Effector memory CD8-positive, alpha-beta T cell (primary cell): ENCODE results near the gene MAB21L1.

Experiments
- ATAC-seq: fragments of 150-1000 bp; cut with Tn5 transposase; replicated peaks from 2 replicates; pipeline ENCODE4 v1.10.0; 2021; ENCODE audit warnings: mild to moderate bottlenecking, moderate library complexity
- DNase-seq, 3 experiments: peaks; one replicate each; pipeline ENCODE4 v3.0.0; 2021
- H3K27ac Mint-ChIP-seq, 2 donors: one replicate each; pipeline ENCODE4 v1.8.0; 2022; ENCODE audit warnings: mild to moderate bottlenecking in 2 of 2, mixed read lengths in 2 of 2, moderate library complexity in 2 of 2
- H3K27me3 Mint-ChIP-seq, 2 donors: one replicate each; pipeline ENCODE4 v1.8.0; 2022; ENCODE audit warnings: mixed read lengths in 2 of 2
- H3K36me3 Mint-ChIP-seq: one replicate; pipeline ENCODE4 v1.8.0; 2022; ENCODE audit warnings: mild to moderate bottlenecking, moderate library complexity, mixed read lengths; ENCODE audit not compliant: insufficient read depth
- H3K4me1 Mint-ChIP-seq, 2 donors: one replicate each; pipeline ENCODE4 v1.8.0; 2022; ENCODE audit warnings: low read depth in 2 of 2, mixed read lengths in 2 of 2
- H3K4me3 Mint-ChIP-seq, 2 donors: one replicate each; pipeline ENCODE4 v1.8.0; 2022; ENCODE audit warnings: mild to moderate bottlenecking in 2 of 2, mixed read lengths in 2 of 2, moderate library complexity in 2 of 2
- H3K9me3 Mint-ChIP-seq, 2 donors: one replicate each; pipeline ENCODE4 v1.8.0; 2022; ENCODE audit warnings: mixed read lengths in 2 of 2

MAB21L1 gene

DNA sequence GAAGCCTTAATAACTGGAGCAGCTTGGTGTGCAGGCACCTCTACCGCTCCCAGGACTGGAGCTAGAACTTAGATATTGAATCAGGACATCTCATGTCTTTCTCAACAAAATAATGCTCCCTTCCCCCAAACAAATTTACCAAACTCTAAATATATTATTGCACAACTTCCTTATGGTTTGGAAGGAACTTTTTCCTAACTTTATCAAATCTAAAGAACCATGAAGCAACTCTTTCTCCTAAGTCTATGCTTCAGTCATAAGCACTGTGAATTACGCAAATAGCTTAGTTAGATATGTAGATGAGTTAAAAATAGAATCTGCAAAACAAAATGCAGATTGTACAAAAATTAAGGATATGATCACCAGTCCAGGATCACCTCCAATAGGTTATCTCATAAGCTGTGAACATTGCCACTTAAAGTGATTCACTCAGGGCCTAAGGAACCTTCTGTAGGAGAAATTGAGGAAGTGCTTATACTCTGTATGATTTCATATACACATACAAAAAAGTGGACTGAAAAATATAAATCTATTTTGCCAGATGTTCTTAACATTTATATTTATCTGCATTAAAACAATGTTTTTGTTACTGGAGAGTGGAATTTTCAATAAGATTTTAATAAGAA is 20.4 kb upstream of the MAB21L1 start:
- ATAC-seq (no peak), DNase-seq (no peak)
- Mint-ChIP-seq H3K36me3 (no peaks in the 10 kb centered on the region), H3K27ac (no peak overlapping the region), H3K4me1 (no peaks in the 10 kb centered on the region), H3K4me3 (no peak overlapping the region), H3K9me3 (peaks cover 3 to 4% of the 10 kb centered on the region in 2 donors), H3K27me3 (no peaks in the 10 kb centered on the region)

DNA sequence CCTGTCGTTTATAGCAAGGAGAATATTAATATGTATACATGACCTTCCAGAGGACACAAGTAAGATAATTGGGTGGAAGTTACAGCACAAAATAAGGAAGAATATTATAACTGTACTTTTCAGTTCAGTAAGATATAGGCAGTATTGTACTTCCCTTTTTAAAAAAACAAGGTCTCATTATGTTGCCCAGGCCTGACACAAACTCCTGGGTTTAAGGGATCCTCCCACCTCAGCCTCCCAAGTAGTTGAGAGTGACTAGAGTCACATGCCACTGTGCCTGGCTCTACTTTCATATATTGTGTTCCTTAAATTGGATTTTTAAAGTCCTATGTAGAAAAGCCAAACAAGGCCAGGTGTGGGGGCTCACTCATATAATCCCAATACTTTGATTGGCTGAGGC is 19.5 kb upstream of the MAB21L1 start:
- H3K4me3 Mint-ChIP-seq = no peak overlapping the region
- ATAC-seq (no peak), DNase-seq (no peak)
- no peaks in the 10 kb centered on the region for H3K36me3 Mint-ChIP-seq
- H3K9me3 Mint-ChIP-seq = peaks cover 4 to 10% of the 10 kb centered on the region in 2 donors
- H3K4me1 Mint-ChIP-seq = no peaks in the 10 kb centered on the region
- H3K27ac Mint-ChIP-seq = no peak overlapping the region
- no peaks in the 10 kb centered on the region for H3K27me3 Mint-ChIP-seq

DNA sequence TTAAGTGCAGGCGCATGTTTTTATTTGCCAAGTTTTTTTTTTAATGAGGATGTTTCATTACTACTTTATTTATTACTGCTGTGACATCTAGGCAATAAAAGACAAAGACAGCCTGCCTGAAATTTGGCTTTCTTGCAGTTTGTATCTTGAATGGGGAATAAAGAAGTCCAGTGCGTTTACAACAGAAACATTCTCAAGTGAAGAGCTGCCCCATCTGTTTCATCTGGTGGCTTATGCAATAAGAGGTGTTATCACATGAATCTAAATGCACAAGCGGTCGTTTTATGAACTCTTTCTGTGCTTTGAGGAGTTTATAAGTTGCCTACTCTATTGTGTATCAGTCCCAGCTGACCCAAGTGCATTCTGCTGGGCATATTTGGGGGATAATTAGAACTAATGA is 12.6 kb upstream of the MAB21L1 start:
- Mint-ChIP-seq H3K27me3 (no peaks in the 10 kb centered on the region), H3K9me3 (peaks cover 2 to 10% of the 10 kb centered on the region in 2 donors)

DNA sequence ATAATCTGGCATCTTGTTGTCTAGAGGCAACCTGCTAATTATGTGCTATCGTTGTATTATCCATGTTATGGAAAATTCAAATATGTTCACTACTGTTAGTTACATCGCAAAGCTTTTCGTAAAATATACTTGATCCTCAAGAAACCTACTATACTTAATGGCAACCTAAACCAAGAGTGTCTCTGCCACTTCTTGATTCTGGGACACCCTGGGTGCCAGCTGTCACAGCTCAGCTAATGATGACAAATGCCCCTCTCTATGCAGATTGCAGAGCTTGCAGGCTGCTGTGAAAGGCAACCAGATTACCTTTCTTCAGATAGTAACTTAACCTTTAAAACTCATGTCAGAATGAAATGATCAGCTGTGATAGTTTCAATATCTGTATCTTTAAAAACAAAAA is 8.9 kb upstream of the MAB21L1 start:
- Mint-ChIP-seq H3K4me1 (no peaks in the 10 kb centered on the region), H3K27ac (no peak overlapping the region), H3K36me3 (no peaks in the 10 kb centered on the region), H3K9me3 (no peaks in the 10 kb centered on the region), H3K27me3 (no peaks in the 10 kb centered on the region), H3K4me3 (no peak overlapping the region)
- ATAC-seq (no peak), DNase-seq (no peak)

More for the DNA sequence above, 12.6 kb upstream of the MAB21L1 start:
- no peak overlapping the region for H3K4me3 Mint-ChIP-seq
- ATAC-seq (no peak), DNase-seq (no peak)
- no peaks in the 10 kb centered on the region for H3K4me1 Mint-ChIP-seq
- no peak overlapping the region for H3K27ac Mint-ChIP-seq
- H3K36me3 Mint-ChIP-seq = no peaks in the 10 kb centered on the region

DNA sequence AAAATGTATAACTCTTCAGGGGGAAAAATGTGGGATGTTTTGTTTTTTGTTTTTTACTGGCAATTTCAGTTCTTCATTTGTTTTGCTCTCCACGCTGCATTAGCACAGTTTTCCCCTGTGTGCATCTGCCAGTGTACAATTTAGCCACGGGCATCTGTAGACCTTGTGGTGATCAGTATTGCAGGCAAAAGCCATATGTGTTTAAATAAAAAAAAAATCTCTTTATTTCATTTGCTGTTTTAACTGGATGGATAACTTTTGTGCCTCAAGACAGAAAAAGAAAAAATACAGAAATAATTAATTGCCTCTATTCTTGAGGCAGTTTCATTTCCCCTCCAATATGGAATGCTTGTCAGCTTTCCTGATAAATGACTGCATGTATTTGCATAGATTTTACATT is 7.9 kb upstream of the MAB21L1 start:
- DNase-seq (no peak), ATAC-seq (no peak)
- Mint-ChIP-seq H3K9me3 (no peaks in the 10 kb centered on the region), H3K27ac (no peak overlapping the region), H3K4me3 (no peak overlapping the region), H3K27me3 (no peaks in the 10 kb centered on the region), H3K36me3 (no peaks in the 10 kb centered on the region), H3K4me1 (no peaks in the 10 kb centered on the region)

DNA sequence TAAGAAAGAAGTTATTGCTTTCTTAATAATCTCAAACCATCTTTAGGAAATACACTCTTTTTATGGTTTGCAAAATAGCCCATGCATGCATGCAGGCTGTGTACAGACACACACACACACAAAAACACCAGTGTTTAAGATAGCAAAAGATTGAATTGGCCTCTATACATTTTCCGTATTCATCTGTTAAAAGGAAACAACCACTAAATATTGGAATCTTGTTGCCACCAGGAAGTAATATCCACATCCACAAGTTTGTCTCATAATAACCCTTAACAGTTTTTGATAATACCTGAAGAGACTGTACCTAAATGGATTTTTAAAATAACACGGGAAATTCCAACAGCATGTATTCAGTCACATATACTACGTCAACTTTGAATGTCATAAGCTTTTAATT is 7.3 kb upstream of the MAB21L1 start:
- Mint-ChIP-seq H3K9me3 (no peaks in the 10 kb centered on the region), H3K36me3 (no peaks in the 10 kb centered on the region), H3K4me3 (no peak overlapping the region), H3K27me3 (peaks cover 0 to 3% of the 10 kb centered on the region in 2 donors), H3K27ac (no peak overlapping the region), H3K4me1 (no peaks in the 10 kb centered on the region)
- DNase-seq = no peak
- ATAC-seq = no peak

DNA sequence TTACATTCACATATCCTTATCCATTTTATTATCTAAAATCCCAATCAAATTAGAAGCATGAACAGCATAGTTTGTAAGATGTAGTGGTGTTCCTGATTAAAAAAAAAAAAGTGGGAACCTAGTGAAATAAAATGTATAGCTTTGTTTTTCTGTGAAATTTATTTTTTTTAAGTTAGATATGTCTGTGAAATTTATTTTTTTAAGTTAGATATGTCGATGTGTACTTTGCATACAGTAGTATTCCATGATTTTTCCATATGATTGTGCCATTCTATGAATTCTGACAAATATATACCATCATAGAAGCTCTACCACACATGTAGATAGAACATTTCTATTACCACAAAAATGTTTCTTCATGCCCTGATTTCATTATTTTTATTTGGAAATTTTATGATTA is 6.0 kb upstream of the MAB21L1 start:
- no peak overlapping the region for H3K27ac Mint-ChIP-seq
- ATAC-seq = no peak
- no peak for DNase-seq
- peaks cover 0 to 1% of the 10 kb centered on the region in 2 donors for H3K9me3 Mint-ChIP-seq
- H3K4me1 Mint-ChIP-seq = no peaks in the 10 kb centered on the region
- H3K36me3 Mint-ChIP-seq = no peaks in the 10 kb centered on the region
- no peak overlapping the region for H3K4me3 Mint-ChIP-seq
- H3K27me3 Mint-ChIP-seq = peaks cover 0 to 15% of the 10 kb centered on the region in 2 donors

DNA sequence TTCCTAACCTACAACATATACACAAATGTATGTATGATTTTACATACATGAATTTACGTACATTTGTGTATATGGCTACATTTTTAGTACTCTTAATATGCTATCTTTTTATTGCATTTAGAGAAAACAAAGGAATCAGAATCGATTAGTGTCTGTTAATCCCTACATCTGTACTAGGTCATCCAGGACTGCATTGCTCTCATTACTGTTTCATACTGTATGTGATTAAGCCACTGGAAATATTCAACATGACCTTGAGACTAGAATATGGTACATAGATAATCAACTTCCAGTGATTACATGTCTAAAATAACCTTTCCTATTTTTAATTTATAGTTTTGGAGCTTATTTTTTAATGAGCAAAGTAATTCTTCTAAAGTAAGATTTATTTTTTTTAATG is 5.3 kb upstream of the MAB21L1 start:
- H3K27ac Mint-ChIP-seq = no peak overlapping the region
- H3K4me3 Mint-ChIP-seq = no peak overlapping the region
- ATAC-seq (no peak), DNase-seq (no peak)
- peaks cover under 1 to 1% of the 10 kb centered on the region in 2 donors for H3K9me3 Mint-ChIP-seq
- peaks cover 6 to 23% of the 10 kb centered on the region in 2 donors for H3K27me3 Mint-ChIP-seq
- no peaks in the 10 kb centered on the region for H3K4me1 Mint-ChIP-seq
- no peaks in the 10 kb centered on the region for H3K36me3 Mint-ChIP-seq

DNA sequence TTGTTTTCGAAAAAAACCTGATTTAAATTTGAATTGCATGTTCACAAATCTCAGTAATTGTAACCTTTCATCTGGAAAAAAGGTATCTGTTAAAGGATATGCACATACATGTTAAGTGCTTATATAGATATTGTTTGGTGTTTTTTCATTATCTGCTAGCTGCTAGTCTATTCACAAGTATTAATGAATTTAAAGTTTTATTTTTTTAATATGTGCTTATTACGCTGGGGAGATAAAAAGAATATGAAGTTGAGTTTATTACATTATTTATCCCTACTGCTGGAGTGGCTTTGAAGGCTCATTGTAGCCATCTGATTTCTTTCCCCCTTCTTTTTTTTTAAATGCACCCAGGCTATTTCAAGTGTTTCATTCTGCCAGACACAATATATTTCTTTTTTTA is 3.9 kb upstream of the MAB21L1 start:
- Mint-ChIP-seq H3K4me3 (no peak overlapping the region), H3K27me3 (peaks cover 20 to 37% of the 10 kb centered on the region in 2 donors), H3K36me3 (no peaks in the 10 kb centered on the region), H3K9me3 (peaks cover 5 to 8% of the 10 kb centered on the region in 2 donors), H3K4me1 (peaks cover 0 to 10% of the 10 kb centered on the region in 2 donors), H3K27ac (no peak overlapping the region)
- ATAC-seq (no peak), DNase-seq (no peak)

DNA sequence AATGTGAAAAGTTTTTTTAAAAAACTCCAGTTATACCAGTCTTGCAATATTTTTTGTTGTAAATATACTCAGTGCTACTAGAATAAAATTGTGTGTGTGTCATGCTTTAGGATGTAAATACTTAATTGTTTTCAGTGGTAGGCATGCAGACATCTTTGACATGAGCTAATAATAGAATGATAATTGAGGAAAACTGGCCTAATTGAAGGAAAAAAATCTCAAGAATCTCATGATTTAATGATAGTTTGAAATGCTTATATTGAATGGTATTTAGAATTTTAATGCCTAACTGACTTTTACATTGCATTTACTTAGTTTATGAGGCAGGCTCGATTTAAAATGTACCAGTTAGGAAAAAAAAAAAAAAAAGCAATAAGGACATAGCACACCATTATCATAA is 3.2 kb upstream of the MAB21L1 start:
- Mint-ChIP-seq H3K27ac (no peak overlapping the region), H3K9me3 (peaks cover 5 to 8% of the 10 kb centered on the region in 2 donors), H3K4me3 (no peak overlapping the region), H3K36me3 (no peaks in the 10 kb centered on the region), H3K27me3 (peaks cover 21 to 43% of the 10 kb centered on the region in 2 donors), H3K4me1 (peaks cover 0 to 10% of the 10 kb centered on the region in 2 donors)
- no peak for DNase-seq
- no peak for ATAC-seq

DNA sequence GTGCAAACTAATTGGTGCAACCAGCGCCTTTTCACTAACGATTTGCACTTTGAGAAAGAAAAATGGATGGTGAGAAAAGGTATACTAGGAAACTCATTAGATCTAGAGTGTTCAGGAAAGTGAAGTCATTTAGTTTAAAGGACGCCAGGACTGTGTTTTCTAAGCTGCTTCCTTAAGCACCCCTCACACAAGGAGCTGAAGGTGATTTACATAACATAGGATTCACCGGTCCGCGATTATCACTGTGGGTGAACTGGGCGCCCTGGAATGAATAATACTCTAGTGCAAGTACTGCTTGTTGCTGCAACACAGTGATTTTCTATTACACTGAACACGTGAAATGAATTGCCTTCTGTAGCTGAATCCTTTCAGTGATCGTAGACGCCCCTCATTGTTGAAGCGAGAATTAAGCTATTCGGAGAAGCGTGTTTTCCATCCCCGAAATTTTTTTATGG is 2.6 kb upstream of the MAB21L1 start:
- H3K36me3 Mint-ChIP-seq = no peaks in the 10 kb centered on the region
- H3K9me3 Mint-ChIP-seq = peaks cover 5 to 8% of the 10 kb centered on the region in 2 donors
- peaks cover 21 to 49% of the 10 kb centered on the region in 2 donors for H3K27me3 Mint-ChIP-seq
- DNase-seq (no peak), ATAC-seq (no peak)
- peaks cover 0 to 10% of the 10 kb centered on the region in 2 donors for H3K4me1 Mint-ChIP-seq
- H3K4me3 Mint-ChIP-seq = no peak overlapping the region
- no peak overlapping the region for H3K27ac Mint-ChIP-seq

DNA sequence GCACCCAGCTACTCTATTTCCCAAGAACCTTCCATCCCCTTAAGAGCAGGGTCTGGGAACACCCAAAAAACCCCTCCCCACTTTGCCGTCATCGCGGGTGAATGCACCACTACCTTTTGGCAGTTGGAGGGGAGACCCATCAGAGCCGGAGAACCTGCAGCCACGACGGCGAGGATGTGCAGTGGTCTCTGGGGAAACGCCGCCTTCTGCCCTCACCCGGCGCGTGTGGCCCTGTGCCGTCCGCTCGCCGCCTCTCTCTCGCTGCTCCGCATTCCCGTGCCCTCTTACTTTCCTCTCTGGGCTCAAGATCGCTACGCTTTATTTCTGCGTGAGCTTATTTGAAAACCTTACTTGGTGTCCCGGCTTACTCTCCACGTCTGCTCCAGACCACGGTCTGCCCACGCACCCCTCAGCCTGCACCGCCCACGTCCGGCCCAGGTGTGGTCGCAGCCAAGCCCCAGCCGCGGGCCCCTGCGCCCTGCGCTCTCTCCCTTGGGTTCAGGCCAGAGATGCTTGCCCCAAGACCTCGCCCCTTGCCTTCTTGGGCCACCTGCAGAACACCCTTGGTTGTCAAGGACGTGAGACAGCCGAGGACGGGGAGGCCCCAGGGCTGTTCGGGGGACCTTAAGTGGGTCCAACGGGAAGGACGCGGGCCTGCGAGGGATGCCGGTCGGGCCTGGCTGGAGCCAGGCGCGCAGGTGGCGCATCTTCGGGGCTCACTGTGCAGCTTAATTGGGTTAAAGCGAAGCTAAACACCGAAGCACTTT is 2.0 kb upstream of the MAB21L1 start:
- Mint-ChIP-seq H3K27ac (no peak overlapping the region), H3K36me3 (no peaks in the 10 kb centered on the region)

DNA sequence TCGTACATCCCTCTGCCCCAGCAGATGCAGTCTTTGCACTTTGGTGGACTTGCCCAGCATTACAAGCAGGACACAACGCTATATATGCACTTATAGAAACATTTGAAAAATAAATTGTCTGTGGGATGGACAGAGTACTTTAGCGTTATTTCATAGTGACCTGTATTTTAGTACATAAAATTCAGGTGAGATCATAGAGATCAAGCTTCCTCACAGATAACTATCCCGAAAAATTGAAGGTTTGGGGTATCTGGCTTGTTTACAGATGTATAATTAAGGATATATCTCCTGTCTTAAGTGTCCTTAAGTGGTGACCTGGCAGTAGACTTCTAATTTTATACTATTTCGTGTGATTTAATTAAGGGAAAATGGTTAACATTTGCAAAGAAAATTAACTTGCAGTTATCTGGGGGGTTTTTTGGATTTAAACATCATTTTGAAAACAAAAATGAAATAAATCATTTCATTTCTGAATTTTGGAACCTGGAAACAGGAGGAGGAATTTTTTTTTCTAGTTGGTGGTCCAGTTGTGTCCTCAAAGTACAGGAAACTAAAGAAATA is 977 bp upstream of the MAB21L1 start:
- H3K4me3 Mint-ChIP-seq = no peak overlapping the region
- DNase-seq = no peak

More for the DNA sequence above, 2.0 kb upstream of the MAB21L1 start:
- DNase-seq = no peak
- no peak for ATAC-seq
- H3K27me3 Mint-ChIP-seq = peaks cover 21 to 49% of the 10 kb centered on the region in 2 donors
- H3K9me3 Mint-ChIP-seq = peaks cover 5 to 8% of the 10 kb centered on the region in 2 donors
- H3K4me3 Mint-ChIP-seq = no peak overlapping the region
- H3K4me1 Mint-ChIP-seq = peaks cover 0 to 10% of the 10 kb centered on the region in 2 donors

More for the DNA sequence above, 977 bp upstream of the MAB21L1 start:
- Mint-ChIP-seq H3K27ac (no peak overlapping the region), H3K36me3 (no peaks in the 10 kb centered on the region), H3K4me1 (peaks cover 0 to 10% of the 10 kb centered on the region in 2 donors), H3K9me3 (peaks cover 5 to 8% of the 10 kb centered on the region in 2 donors), H3K27me3 (peaks cover 21 to 49% of the 10 kb centered on the region in 2 donors)
- no peak for ATAC-seq
